NB4 (cell line): ENCODE results near the gene SPHK1.

ENCODE experiments used
- CTCF ChIP-seq: IDR thresholded peaks from one replicate; pipeline ENCODE4 v1.5.1; 2012; ENCODE audit warnings: low read depth, low read length
- MAX ChIP-seq: IDR thresholded peaks from 2 replicates; pipeline ENCODE4 v1.6.1; 2011; ENCODE audit warnings: low read depth, low read length
- MYC ChIP-seq: IDR thresholded peaks from 2 replicates; pipeline ENCODE4 v1.6.1; 2011; ENCODE audit warnings: low read depth, low read length
- POLR2A ChIP-seq: IDR thresholded peaks from 2 replicates; pipeline ENCODE4 v1.6.1; 2011; ENCODE audit warnings: mild to moderate bottlenecking; ENCODE audit not compliant: insufficient read length; ENCODE audit errors: extremely low read depth

GRCh38 chr17:76421044-76421407, 36.6 kb downstream of the SPHK1 start:
- no peak for TF ChIP-seq CTCF
- no peak for TF ChIP-seq POLR2A
- no peak for TF ChIP-seq MAX
- no peak for TF ChIP-seq MYC
